ENCODE results near the gene ZSCAN4.

DNA sequence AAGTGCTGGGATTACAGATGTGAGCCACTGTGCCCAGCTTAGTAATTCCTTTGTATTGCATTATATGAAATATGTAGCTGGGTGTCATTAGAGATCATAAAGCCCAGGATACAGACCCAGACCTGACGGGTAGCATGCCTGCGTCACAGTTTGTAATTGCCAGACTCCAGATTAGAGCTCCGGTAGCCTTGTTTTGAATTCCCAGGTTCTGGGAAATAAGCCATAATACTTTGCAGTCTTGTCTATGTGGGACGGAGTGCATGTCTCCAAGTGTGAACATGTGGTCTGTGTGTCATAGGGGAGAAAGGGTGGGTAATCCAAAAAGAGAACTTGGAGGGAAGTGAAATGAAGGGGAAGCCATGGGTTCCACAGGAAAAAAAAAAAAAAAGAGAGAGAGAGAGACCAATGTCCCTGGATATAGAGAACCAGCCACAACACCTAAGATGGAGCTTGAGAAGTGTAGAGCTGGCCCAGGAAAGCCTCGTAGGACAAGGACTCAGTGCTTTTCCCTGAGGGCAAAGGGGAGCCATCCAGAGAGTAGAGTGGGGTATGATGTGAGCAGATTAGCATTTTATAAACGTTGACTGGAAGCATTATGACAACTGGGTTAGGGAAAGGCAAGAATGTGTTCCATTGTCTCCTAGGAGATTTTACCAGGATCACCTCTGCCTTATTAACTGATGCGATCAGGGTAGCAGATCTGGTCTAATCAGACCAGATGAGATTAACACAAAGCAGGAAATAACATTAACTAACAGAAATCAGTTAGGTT is 2.6 kb downstream of the ZSCAN4 start:
- TF ChIP-seq, protein P1, sequence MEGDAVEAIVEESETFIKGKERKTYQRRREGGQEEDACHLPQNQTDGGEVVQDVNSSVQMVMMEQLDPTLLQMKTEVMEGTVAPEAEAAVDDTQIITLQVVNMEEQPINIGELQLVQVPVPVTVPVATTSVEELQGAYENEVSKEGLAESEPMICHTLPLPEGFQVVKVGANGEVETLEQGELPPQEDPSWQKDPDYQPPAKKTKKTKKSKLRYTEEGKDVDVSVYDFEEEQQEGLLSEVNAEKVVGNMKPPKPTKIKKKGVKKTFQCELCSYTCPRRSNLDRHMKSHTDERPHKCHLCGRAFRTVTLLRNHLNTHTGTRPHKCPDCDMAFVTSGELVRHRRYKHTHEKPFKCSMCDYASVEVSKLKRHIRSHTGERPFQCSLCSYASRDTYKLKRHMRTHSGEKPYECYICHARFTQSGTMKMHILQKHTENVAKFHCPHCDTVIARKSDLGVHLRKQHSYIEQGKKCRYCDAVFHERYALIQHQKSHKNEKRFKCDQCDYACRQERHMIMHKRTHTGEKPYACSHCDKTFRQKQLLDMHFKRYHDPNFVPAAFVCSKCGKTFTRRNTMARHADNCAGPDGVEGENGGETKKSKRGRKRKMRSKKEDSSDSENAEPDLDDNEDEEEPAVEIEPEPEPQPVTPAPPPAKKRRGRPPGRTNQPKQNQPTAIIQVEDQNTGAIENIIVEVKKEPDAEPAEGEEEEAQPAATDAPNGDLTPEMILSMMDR (IDR thresholded peaks at IDR 0.05), result no peak
- TF ChIP-seq POLR2A (IDR thresholded peaks at IDR 0.05), result no peak
- no peak for TF ChIP-seq POLR2AphosphoS5 (IDR thresholded peaks at IDR 0.05)
- TF ChIP-seq EP300 (IDR thresholded peaks at IDR 0.05), result no peak

All from stomach (tissue), 4 donors.